ENCODE results near the gene PRSS22.
A peak's percentile ranks its signal among the peaks of the same experiment; 100 is the strongest.

The PRSS22 gene

GRCh38 chr16:2826591-2827373 is 31.2 kb downstream of the PRSS22 start:
- H2AFZ ChIP-seq (ENCODE audit: low read length), result no peak overlapping the region
- no peak overlapping the region for H3K27ac ChIP-seq (ENCODE audit: low read length)
- peaks cover 99% of the 10 kb centered on the region for H3K27me3 ChIP-seq (replicated peaks; ENCODE audit: insufficient read depth, low read length)

GRCh38 chr16:2825906-2826305 is 32.1 kb downstream of the PRSS22 start:
- TF ChIP-seq EZH2phosphoT487 (IDR thresholded peaks at IDR 0.05; ENCODE audit: low read length) (no peak), EZH2 (optimal IDR thresholded peaks at IDR 0.05; ENCODE audit: low read depth, low read length) (peak; percentile 4), CTCF (IDR thresholded peaks at IDR 0.05; ENCODE audit: low read length) (no peak)
- DNase-seq, result no peak
- no peak overlapping the region for H3K4me2 ChIP-seq (ENCODE audit: low read depth, low read length)
- H3K4me1 ChIP-seq (ENCODE audit: low read length), result no peaks in the 10 kb centered on the region
- H3K27me3 ChIP-seq (replicated peaks; ENCODE audit: insufficient read depth, low read length), result peaks cover 99% of the 10 kb centered on the region
- no peak overlapping the region for H3K9ac ChIP-seq (ENCODE audit: low read length)
- no peaks in the 10 kb centered on the region for H3F3A ChIP-seq (ENCODE audit: insufficient read depth, low read length)
- H3K4me3 ChIP-seq (ENCODE audit: low read length), result no peak overlapping the region
- H3K27ac ChIP-seq (ENCODE audit: low read length), result no peak overlapping the region
- H3K9me3 ChIP-seq (replicated peaks; ENCODE audit: insufficient read depth, low read length), result no peaks in the 10 kb centered on the region
- H3K79me2 ChIP-seq (ENCODE audit: low read length), result no peaks in the 10 kb centered on the region
- no peaks in the 10 kb centered on the region for H4K20me1 ChIP-seq (ENCODE audit: insufficient read depth, low read length)
- H3K36me3 ChIP-seq (replicated peaks; ENCODE audit: insufficient read depth, low read length), result no peaks in the 10 kb centered on the region
- H3K9me2 ChIP-seq (replicated peaks; ENCODE audit: insufficient read depth, low read length), result no peaks in the 10 kb centered on the region
- no peak overlapping the region for H2AFZ ChIP-seq (ENCODE audit: low read length)

More at GRCh38 chr16:2826591-2827373, 31.2 kb downstream of the PRSS22 start:
- Histone ChIP-seq H3K36me3 (replicated peaks; ENCODE audit: insufficient read depth, low read length) (no peaks in the 10 kb centered on the region), H3K9ac (ENCODE audit: low read length) (no peak overlapping the region), H3K4me3 (ENCODE audit: low read length) (no peak overlapping the region), H3F3A (ENCODE audit: insufficient read depth, low read length) (no peaks in the 10 kb centered on the region), H3K9me2 (replicated peaks; ENCODE audit: insufficient read depth, low read length) (no peaks in the 10 kb centered on the region), H4K20me1 (ENCODE audit: insufficient read depth, low read length) (no peaks in the 10 kb centered on the region), H3K9me3 (replicated peaks; ENCODE audit: insufficient read depth, low read length) (no peaks in the 10 kb centered on the region), H3K4me1 (ENCODE audit: low read length) (no peaks in the 10 kb centered on the region), H3K79me2 (ENCODE audit: low read length) (no peaks in the 10 kb centered on the region), H3K4me2 (ENCODE audit: low read depth, low read length) (no peak overlapping the region)
- TF ChIP-seq EZH2phosphoT487 (IDR thresholded peaks at IDR 0.05; ENCODE audit: low read length), result no peak
- no peak for TF ChIP-seq EZH2 (optimal IDR thresholded peaks at IDR 0.05; ENCODE audit: low read depth, low read length)
- TF ChIP-seq CTCF (IDR thresholded peaks at IDR 0.05; ENCODE audit: low read length), result no peak
- DNase-seq, result no peak

- no peak for DNase-seq
- Histone ChIP-seq H3K4me3 (ENCODE audit: low read length) (no peak overlapping the region), H3K9me3 (replicated peaks; ENCODE audit: insufficient read depth, low read length) (no peaks in the 10 kb centered on the region), H3K27me3 (replicated peaks; ENCODE audit: insufficient read depth, low read length) (peaks cover 99% of the 10 kb centered on the region), H3K9ac (ENCODE audit: low read length) (no peak overlapping the region), H3K4me1 (ENCODE audit: low read length) (no peaks in the 10 kb centered on the region), H3F3A (ENCODE audit: insufficient read depth, low read length) (no peaks in the 10 kb centered on the region), H3K36me3 (replicated peaks; ENCODE audit: insufficient read depth, low read length) (no peaks in the 10 kb centered on the region), H3K4me2 (ENCODE audit: low read depth, low read length) (no peak overlapping the region), H4K20me1 (ENCODE audit: insufficient read depth, low read length) (no peaks in the 10 kb centered on the region), H3K27ac (ENCODE audit: low read length) (no peak overlapping the region), H3K9me2 (replicated peaks; ENCODE audit: insufficient read depth, low read length) (no peaks in the 10 kb centered on the region), H3K79me2 (ENCODE audit: low read length) (no peaks in the 10 kb centered on the region), H2AFZ (ENCODE audit: low read length) (no peak overlapping the region)
- TF ChIP-seq CTCF (IDR thresholded peaks at IDR 0.05; ENCODE audit: low read length) (no peak), EZH2 (optimal IDR thresholded peaks at IDR 0.05; ENCODE audit: low read depth, low read length) (no peak)
Observed at GRCh38 chr16:2825049-2825742, 32.8 kb downstream of the PRSS22 start.
